H9 (cell line): ENCODE data around the gene PCDHB12. TPM values are rescaled to one million over a fixed set of nuclear protein-coding genes. Genes with fewer than 3 reads are reported as not detected.

Source experiments
- DNase-seq: peaks from one replicate; pipeline ENCODE4 v3.0.0-alpha.2; 2017
- H2AFZ ChIP-seq: one replicate; pipeline ENCODE4 v1.6.1; 2013; ENCODE audit warnings: mild to moderate bottlenecking, low read length, control low read depth, moderate library complexity
- H2AK5ac ChIP-seq: 2 replicates; pipeline ENCODE4 v1.6.1; 2013; ENCODE audit warnings: low read length, control low read depth, mixed read lengths; ENCODE audit not compliant: insufficient read length
- H2BK120ac ChIP-seq: one replicate; pipeline ENCODE4 v1.6.1; 2013; ENCODE audit warnings: low read depth, mild to moderate bottlenecking, low read length, control low read depth, inconsistent platforms; ENCODE audit not compliant: poor library complexity, severe bottlenecking
- H2BK12ac ChIP-seq: 2 replicates; pipeline ENCODE4 v1.6.1; 2013; ENCODE audit warnings: low read length, control low read depth, mixed read lengths, low read depth; ENCODE audit not compliant: insufficient read length
- H2BK15ac ChIP-seq: 2 replicates; pipeline ENCODE4 v1.6.1; 2013; ENCODE audit warnings: low read depth, low read length, control low read depth
- H2BK20ac ChIP-seq: one replicate; pipeline ENCODE4 v1.6.1; 2013; ENCODE audit warnings: low read depth, mild to moderate bottlenecking, low read length, control low read depth, inconsistent platforms; ENCODE audit not compliant: poor library complexity, severe bottlenecking
- H2BK5ac ChIP-seq: 2 replicates; pipeline ENCODE4 v1.6.1; 2013; ENCODE audit warnings: low read length, control low read depth, mixed read lengths; ENCODE audit not compliant: insufficient read length
- H3K14ac ChIP-seq: 2 replicates; pipeline ENCODE4 v1.6.1; 2013; ENCODE audit warnings: low read length, control low read depth; ENCODE audit not compliant: insufficient read depth
- H3K18ac ChIP-seq: 2 replicates; pipeline ENCODE4 v1.6.1; 2013; ENCODE audit warnings: low read depth, mild to moderate bottlenecking, mixed read lengths, low read length, control low read depth; ENCODE audit not compliant: insufficient read length
- H3K23ac ChIP-seq: 2 replicates; pipeline ENCODE4 v1.6.1; 2013; ENCODE audit warnings: low read length, control low read depth, mixed read lengths, low read depth; ENCODE audit not compliant: insufficient read length
- H3K23me2 ChIP-seq: 2 replicates; pipeline ENCODE4 v1.6.1; 2013; ENCODE audit warnings: low read depth, mild to moderate bottlenecking, mixed read lengths, low read length, control low read depth; ENCODE audit not compliant: insufficient read length, poor library complexity, severe bottlenecking
- H3K27ac ChIP-seq: 2 replicates; pipeline ENCODE4 v1.5.1; 2013; ENCODE audit warnings: low read length, control low read depth, mixed read lengths, low read depth; ENCODE audit not compliant: insufficient read length
- H3K27me3 ChIP-seq: 2 replicates; pipeline ENCODE4 v1.6.1; 2013; ENCODE audit warnings: low read length, control low read depth, inconsistent platforms; ENCODE audit not compliant: insufficient read depth
- H3K4ac ChIP-seq: 2 replicates; pipeline ENCODE4 v1.6.1; 2013; ENCODE audit warnings: low read depth, mild to moderate bottlenecking, control low read depth, inconsistent platforms, low read length, moderate library complexity
- H3K4me1 ChIP-seq: 2 replicates; pipeline ENCODE4 v1.6.1; 2013; ENCODE audit warnings: low read length, control low read depth, inconsistent platforms; ENCODE audit not compliant: insufficient read depth
- H3K4me2 ChIP-seq: 2 replicates; pipeline ENCODE4 v1.6.1; 2013; ENCODE audit warnings: low read length, control low read depth, mixed read lengths; ENCODE audit not compliant: insufficient read length, insufficient read depth
- H3K56ac ChIP-seq: 2 replicates; pipeline ENCODE4 v1.6.1; 2013; ENCODE audit warnings: low read depth, mild to moderate bottlenecking, mixed read lengths, low read length, control low read depth; ENCODE audit not compliant: insufficient read length
- H3K79me1 ChIP-seq: 2 replicates; pipeline ENCODE4 v1.6.1; 2013; ENCODE audit warnings: low read depth, mild to moderate bottlenecking, moderate library complexity, low read length, control low read depth, inconsistent platforms; ENCODE audit not compliant: insufficient read depth, poor library complexity, severe bottlenecking
- H3K79me2 ChIP-seq: 2 replicates; pipeline ENCODE4 v1.6.1; 2013; ENCODE audit warnings: low read length, control low read depth, inconsistent platforms; ENCODE audit not compliant: insufficient read depth
- H3K9ac ChIP-seq: 2 replicates; pipeline ENCODE4 v1.6.1; 2013; ENCODE audit warnings: low read length, control low read depth, mixed read lengths; ENCODE audit not compliant: insufficient read length; ENCODE audit errors: extremely low read depth
- H3K9me3 ChIP-seq: one replicate; pipeline ENCODE4 v1.6.1; 2013; ENCODE audit warnings: low read depth, low read length, inconsistent platforms; ENCODE audit not compliant: control insufficient read depth
- H3T11ph ChIP-seq: one replicate; pipeline ENCODE4 v1.6.1; 2013; ENCODE audit warnings: mild to moderate bottlenecking, low read length, control low read depth, inconsistent platforms
- H4K20me1 ChIP-seq: one replicate; pipeline ENCODE4 v1.6.1; 2013; ENCODE audit not compliant: control insufficient read depth, insufficient read length, insufficient read depth
- H4K5ac ChIP-seq: 2 replicates; pipeline ENCODE4 v1.6.1; 2013; ENCODE audit warnings: low read depth, mild to moderate bottlenecking, mixed read lengths, low read length, control low read depth; ENCODE audit not compliant: insufficient read length
- H4K8ac ChIP-seq: replicated peaks from 2 replicates; pipeline ENCODE4 v1.6.1; 2013; ENCODE audit warnings: low read length, control low read depth, mixed read lengths, low read depth; ENCODE audit not compliant: insufficient read length
- H4K91ac ChIP-seq: 2 replicates; pipeline ENCODE4 v1.6.1; 2013; ENCODE audit warnings: low read depth, mild to moderate bottlenecking, moderate library complexity, mixed read lengths, low read length, control low read depth; ENCODE audit not compliant: insufficient read length
- H3K27ac Mint-ChIP-seq, 3 experiments: 2 replicates in 2 of 3; 3 replicates in 1 of 3; pipeline ENCODE4 v1.8.0; 2020 to 2021; ENCODE audit warnings: mixed read lengths in 3 of 3, mild to moderate bottlenecking in 1 of 3, moderate library complexity in 1 of 3
- H3K27me3 Mint-ChIP-seq: 2 replicates; pipeline ENCODE4 v1.8.0; 2021; ENCODE audit warnings: low read depth, mild to moderate bottlenecking, moderate library complexity, mixed read lengths
- H3K36me3 Mint-ChIP-seq, 3 experiments: 2 replicates in 2 of 3; 3 replicates in 1 of 3; pipeline ENCODE4 v1.8.0; 2020 to 2021; ENCODE audit warnings: low read depth in 3 of 3, mixed read lengths in 3 of 3; ENCODE audit not compliant: insufficient read depth in 1 of 3
- H3K4me1 Mint-ChIP-seq, 2 experiments: 2 replicates each; pipeline ENCODE4 v1.8.0; 2020; ENCODE audit warnings: mixed read lengths in 2 of 2
- H3K4me3 Mint-ChIP-seq, 2 experiments: 2 replicates in 1 of 2; 3 replicates in 1 of 2; pipeline ENCODE4 v1.8.0; 2020 to 2021; ENCODE audit warnings: mild to moderate bottlenecking in 2 of 2, mixed read lengths in 2 of 2, moderate library complexity in 1 of 2
- H3K9me3 Mint-ChIP-seq, 2 experiments: 2 replicates in 1 of 2; 3 replicates in 1 of 2; pipeline ENCODE4 v1.8.0; 2020; ENCODE audit warnings: mild to moderate bottlenecking in 2 of 2, mixed read lengths in 2 of 2, moderate library complexity in 1 of 2
- CTCF ChIP-seq: fragments of 200-600 bp; sonication (generic); conservative IDR thresholded peaks from 3 replicates; pipeline ENCODE4 v1.8.0; 2021; ENCODE audit warnings: antibody characterized with exemption, mild to moderate bottlenecking
- WGBS: extraction: QIAGEN DNeasy Blood & Tissue Kit; methylation state at CpG from one replicate; pipeline ENCODE4 v1.1.7; 2013; ENCODE audit warnings: missing lambda C conversion rate, low lambda C conversion rate, mixed read lengths; ENCODE audit not compliant: insufficient read length; ENCODE audit errors: extremely low coverage; 5-methylcytosine and 5-hydroxymethylcytosine counted together
- long read RNA-seq: library from polyadenylated mRNA; unstranded; transcript quantifications from one replicate; pipeline ENCODE4 v2.0.0, GENCODE V29; 2020
- total RNA-seq: library from RNA; stranded (reverse); gene quantifications from 2 replicates; pipeline ENCODE4 v1.2.1, GENCODE V29; 2021

The PCDHB12 gene
- 2.3 and 3.1 TPM in 2 replicates for total RNA-seq
- long read RNA-seq, partial matches to known transcripts: 0 of 6 reads
- long read RNA-seq, other reads (novel, unspliced or antisense): 0 of 6 reads

GRCh38 chr5:141208478-141208877 lies at the start of gene PCDHB12:
TSS of gene PCDHB12 (plus strand) at chr5:141208719. CDS start at chr5:141208908, 189 bp downstream.
- Histone ChIP-seq H3K23ac (no peak within 1 kb of the TSS), H2BK5ac (no peak within 1 kb of the TSS), H3K9me3 (no peaks in the 10 kb centered on the region), H3T11ph (no peak within 1 kb of the TSS), H2AK5ac (no peak within 1 kb of the TSS), H2BK15ac (no peak within 1 kb of the TSS), H3K14ac (no peak within 1 kb of the TSS), H4K5ac (no peak within 1 kb of the TSS), H3K79me2 (no peaks in the 10 kb centered on the region), H2BK20ac (no peak within 1 kb of the TSS), H3K4me1 (no peaks in the 10 kb centered on the region), H3K18ac (no peak within 1 kb of the TSS), H2BK120ac (no peak within 1 kb of the TSS), H3K23me2 (no peaks in the 10 kb centered on the region), H4K91ac (no peak within 1 kb of the TSS), H4K20me1 (no peaks in the 10 kb centered on the region), H3K4ac (no peak within 1 kb of the TSS), H3K27me3 (no peaks in the 10 kb centered on the region), H2BK12ac (no peak within 1 kb of the TSS), H3K4me2 (no peak within 1 kb of the TSS), H4K8ac (no peak within 1 kb of the TSS), H3K9ac (no peak within 1 kb of the TSS), H2AFZ (peak within 1 kb of the TSS; percentile 17), H3K79me1 (no peaks in the 10 kb centered on the region), H3K56ac (no peak within 1 kb of the TSS), H3K27ac (no peak within 1 kb of the TSS)
- WGBS: no CpG with 5 or more reads among the region's 11 CpGs
- H3K4me3 Mint-ChIP-seq: peak within 1 kb of the TSS in 1 of 2 experiments; percentile 71; a peak in 2 of 5 replicates
- H3K27me3 Mint-ChIP-seq: peaks cover 4% of the 10 kb centered on the region; the same call in 1 of the 2 replicates
- H3K9me3 Mint-ChIP-seq: peaks cover 14 to 18% of the 10 kb centered on the region in 2 experiments
- H3K27ac Mint-ChIP-seq: peak within 1 kb of the TSS in 2 of 3 experiments; percentile 12 to 23; a peak in 2 of 7 replicates
- peaks cover 2 to 12% (median 7%) of the 10 kb centered on the region in 3 experiments for H3K36me3 Mint-ChIP-seq
- H3K4me1 Mint-ChIP-seq: peaks cover 4 to 6% of the 10 kb centered on the region in 2 experiments; a peak in 3 of 4 replicates
- peak; percentile 74 for TF ChIP-seq CTCF
- peak; percentile 50 for DNase-seq
